HG03432 (cell line): Measurements from ENCODE around the gene FAM163B.

Experiments
- ATAC-seq: cut with Tn5 transposase; IDR thresholded peaks from one replicate; pipeline ENCODE4 v1.9.1; 2021; ENCODE audit warnings: mild to moderate bottlenecking, moderate library complexity; ENCODE audit not compliant: unreplicated experiment

Gene FAM163B

GRCh38 chr9:133552236-133552635 is 57.0 kb downstream of the FAM163B start:
- ATAC-seq = no peak

- ATAC-seq = no peak
Observed at GRCh38 chr9:133551446-133551845, 57.7 kb downstream of the FAM163B start.

- no peak for ATAC-seq
Observed at GRCh38 chr9:133547116-133547515, 62.1 kb downstream of the FAM163B start.

- no peak for ATAC-seq
Observed at GRCh38 chr9:133546287-133546680, 62.9 kb downstream of the FAM163B start.

GRCh38 chr9:133545494-133546286 is 63.5 kb downstream of the FAM163B start:
- ATAC-seq = no peak

- no peak for ATAC-seq
Observed at GRCh38 chr9:133543772-133544467, 65.3 kb downstream of the FAM163B start.

- ATAC-seq = no peak
Observed at GRCh38 chr9:133542002-133542401, 67.2 kb downstream of the FAM163B start.

- no peak for ATAC-seq
Observed at GRCh38 chr9:133540698-133541025, 68.5 kb downstream of the FAM163B start.

GRCh38 chr9:133539991-133540697 is 69.0 kb downstream of the FAM163B start:
- ATAC-seq = no peak

- no peak for ATAC-seq
Observed at GRCh38 chr9:133538851-133539833, 70.0 kb downstream of the FAM163B start.

GRCh38 chr9:133538176-133538575 is 71.0 kb downstream of the FAM163B start:
- no peak for ATAC-seq

GRCh38 chr9:133537257-133537656 is 71.9 kb downstream of the FAM163B start:
- ATAC-seq = no peak

- ATAC-seq = no peak
Observed at GRCh38 chr9:133536536-133536935, 72.7 kb downstream of the FAM163B start.

GRCh38 chr9:133536080-133536479 is 73.1 kb downstream of the FAM163B start:
- no peak for ATAC-seq

GRCh38 chr9:133535306-133535877 is 73.8 kb downstream of the FAM163B start:
- ATAC-seq = no peak

GRCh38 chr9:133534346-133535291 is 74.6 kb downstream of the FAM163B start, which contains the start of gene ADAMTSL2:
Gene ADAMTSL2, plus strand, starts transcription at chr9:133534704. Its CDS starts 2,009 bp downstream, at chr9:133536713.
- no peak for ATAC-seq

GRCh38 chr9:133533857-133534256 is 75.3 kb downstream of the FAM163B start:
- no peak for ATAC-seq

GRCh38 chr9:133532937-133533668 is 76.1 kb downstream of the FAM163B start:
- no peak for ATAC-seq
